Activated CD8-positive, alpha-beta memory T cell treated with anti-CD3 and anti-CD28 coated beads, Interleukin-2, amount 50 U/mL, for 24 hours (primary cell): ENCODE results near the gene TBC1D16.

Source experiments
- DNase-seq: peaks from one replicate; pipeline ENCODE4 v3.0.0-alpha.2; 2020; ENCODE audit errors: extremely low read depth

TBC1D16 gene

GRCh38 chr17:79888811-79889634 lies 146.6 kb downstream of the TBC1D16 start:
- no peak for DNase-seq

GRCh38 chr17:79888009-79888540 lies 147.6 kb downstream of the TBC1D16 start:
- DNase-seq = no peak

GRCh38 chr17:79887451-79887991 lies 148.2 kb downstream of the TBC1D16 start:
- DNase-seq = no peak

- DNase-seq = no peak
Observed at GRCh38 chr17:79883202-79883601, 152.5 kb downstream of the TBC1D16 start.
